HG03039 (cell line): ENCODE data around the gene TELO2.

ENCODE experiments used
- ATAC-seq: cut with Tn5 transposase; IDR thresholded peaks from one replicate; pipeline ENCODE4 v1.9.1; 2021; ENCODE audit warnings: mild to moderate bottlenecking, moderate library complexity; ENCODE audit not compliant: unreplicated experiment

TELO2 gene

DNA sequence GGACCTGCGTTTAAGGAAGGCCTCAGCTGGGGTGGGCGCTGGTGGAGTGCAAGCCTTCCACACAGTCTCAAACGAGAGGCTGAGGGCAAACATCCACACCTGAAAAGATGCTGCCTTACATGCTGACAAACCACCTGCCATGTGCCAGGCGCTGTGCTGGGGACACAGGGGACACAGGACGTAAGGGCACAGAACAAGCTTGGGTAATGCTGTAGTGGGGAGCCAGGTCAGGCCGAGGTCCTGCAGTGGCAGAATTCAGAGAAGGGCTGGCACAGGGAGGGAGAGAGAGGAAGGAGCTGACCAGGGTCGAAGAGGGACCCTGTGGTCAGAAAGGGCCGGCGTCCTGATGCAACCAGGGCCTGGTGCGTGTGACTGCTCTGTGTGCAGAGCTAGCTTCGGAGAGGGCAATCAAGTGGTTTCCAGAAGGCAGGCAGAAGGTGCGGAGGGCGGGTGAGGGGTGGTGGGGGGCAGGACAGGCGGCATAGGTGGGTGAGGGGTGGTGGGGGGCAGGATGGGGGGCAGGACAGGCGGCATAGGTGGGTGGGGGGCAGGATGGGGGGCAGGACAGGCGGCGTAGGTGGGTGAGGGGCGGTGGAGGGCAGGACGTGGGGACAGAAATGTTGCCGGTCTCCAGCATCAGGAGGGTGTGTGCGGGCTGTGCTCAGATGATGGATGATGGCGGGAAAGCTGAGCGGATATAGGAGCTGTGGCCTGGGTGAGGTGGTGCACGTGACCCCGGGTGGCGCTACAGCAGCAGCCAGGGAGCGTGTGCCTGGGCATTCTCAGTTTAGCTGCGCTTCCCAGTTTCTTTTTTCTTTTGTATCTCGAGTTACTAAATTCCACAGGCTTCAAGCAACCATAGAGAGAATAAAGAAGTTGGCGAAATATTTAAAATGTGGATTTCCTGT, 18.8 kb downstream of the TELO2 start:
- ATAC-seq: no peak

DNA sequence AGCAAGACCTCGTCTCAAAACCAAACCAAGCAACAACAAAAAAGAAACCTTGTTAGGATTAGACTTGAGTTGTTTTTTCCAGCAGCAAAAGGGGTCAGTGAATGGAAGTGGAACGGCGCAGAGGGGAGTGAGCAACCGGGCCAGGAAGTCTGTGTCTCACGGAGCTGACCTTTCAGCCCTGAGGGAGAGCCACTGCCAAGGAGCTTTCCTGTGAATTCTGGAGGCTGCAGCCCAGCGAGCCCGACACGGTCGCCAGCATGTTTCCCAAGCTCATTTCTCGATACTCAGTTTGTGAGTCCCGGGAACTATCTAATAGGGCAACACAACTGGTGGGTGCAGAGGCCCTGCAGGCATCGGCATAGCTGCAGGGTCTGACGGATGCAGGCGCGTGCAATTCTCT, 19.6 kb downstream of the TELO2 start:
- no peak for ATAC-seq

DNA sequence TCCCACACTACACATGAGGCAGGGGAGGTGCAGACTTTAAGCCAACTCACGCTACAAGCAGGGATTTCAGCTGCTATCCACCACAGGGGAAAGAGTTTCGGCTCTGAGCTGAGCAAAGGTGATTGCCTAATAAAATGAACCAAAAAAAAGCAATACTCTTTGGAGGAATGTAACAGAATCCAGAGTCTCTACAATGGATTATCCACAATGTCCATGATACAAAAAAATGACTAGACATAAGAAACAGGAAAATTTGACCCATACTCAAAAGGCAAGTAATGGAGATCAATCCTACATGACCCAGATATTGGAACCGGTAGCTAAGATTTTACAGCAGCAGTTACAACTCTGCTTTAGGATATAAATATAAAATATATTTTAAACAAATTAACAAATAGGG, 21.3 kb downstream of the TELO2 start:
- ATAC-seq: no peak

DNA sequence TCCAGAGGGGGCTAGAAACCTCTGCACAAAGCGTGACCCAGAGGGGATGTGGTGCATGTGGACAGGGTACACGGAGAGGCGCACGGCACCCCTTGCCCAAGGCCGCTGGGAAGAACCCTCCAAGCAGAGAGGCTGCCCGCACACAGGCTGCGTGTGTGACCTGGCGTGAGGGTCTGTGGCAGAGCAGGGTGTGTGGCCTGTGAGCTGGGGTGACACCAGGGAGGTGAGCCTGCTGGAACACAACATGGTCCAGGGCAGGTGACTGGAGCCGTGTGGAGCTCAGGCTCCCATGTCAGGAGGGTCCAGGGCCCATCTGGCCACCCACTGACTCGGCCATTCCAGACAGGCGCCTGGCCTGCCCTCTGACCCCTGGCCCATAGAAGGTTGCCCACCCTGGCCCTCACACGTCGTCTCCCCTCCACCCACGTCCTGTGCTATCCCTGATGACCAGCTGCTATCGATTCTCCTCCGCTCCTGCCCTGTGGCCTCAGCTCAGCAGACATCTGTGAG, 25.5 kb downstream of the TELO2 start:
- ATAC-seq: no peak

DNA sequence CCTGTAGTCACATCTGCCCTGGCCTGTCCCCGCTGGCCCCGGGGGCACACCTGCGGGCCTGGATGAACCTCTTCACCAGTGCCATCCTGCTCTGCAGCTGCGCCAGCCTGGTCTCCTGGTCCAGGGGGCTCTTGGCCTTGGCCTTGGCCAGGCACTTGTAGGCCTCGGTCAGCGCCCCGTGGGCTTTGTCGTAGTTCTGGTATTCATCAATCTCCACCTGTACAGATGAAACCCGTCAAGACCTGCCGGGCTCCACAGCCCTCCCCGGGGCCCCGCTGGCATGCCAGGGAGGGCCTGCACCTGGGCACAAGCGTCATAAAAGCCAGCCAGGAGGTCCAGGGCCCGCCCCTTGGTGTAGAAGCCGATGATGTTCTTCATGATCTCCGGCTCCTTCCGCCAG, 26.7 kb downstream of the TELO2 start:
- ATAC-seq: no peak

DNA sequence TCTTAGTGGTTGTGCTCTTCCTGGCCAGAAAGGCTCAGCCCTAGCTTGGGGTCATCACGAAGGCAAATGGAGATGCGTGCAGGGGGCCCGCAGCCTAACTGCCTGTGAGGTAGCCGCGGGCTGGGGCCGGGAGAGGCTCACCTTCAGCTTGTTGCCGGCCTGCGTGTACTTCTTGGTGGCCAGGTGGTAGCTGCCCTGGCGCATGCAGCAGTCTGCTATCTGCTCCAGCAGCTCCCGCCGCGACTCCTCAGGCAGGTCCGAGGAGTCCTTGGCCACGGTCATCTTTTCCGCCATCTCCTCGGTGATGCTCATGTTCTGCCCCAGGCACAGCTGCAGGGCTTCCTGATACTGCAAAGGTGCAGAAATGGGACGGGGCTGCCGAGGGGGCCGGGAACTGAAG, 27.3 kb downstream of the TELO2 start:
- no peak for ATAC-seq

DNA sequence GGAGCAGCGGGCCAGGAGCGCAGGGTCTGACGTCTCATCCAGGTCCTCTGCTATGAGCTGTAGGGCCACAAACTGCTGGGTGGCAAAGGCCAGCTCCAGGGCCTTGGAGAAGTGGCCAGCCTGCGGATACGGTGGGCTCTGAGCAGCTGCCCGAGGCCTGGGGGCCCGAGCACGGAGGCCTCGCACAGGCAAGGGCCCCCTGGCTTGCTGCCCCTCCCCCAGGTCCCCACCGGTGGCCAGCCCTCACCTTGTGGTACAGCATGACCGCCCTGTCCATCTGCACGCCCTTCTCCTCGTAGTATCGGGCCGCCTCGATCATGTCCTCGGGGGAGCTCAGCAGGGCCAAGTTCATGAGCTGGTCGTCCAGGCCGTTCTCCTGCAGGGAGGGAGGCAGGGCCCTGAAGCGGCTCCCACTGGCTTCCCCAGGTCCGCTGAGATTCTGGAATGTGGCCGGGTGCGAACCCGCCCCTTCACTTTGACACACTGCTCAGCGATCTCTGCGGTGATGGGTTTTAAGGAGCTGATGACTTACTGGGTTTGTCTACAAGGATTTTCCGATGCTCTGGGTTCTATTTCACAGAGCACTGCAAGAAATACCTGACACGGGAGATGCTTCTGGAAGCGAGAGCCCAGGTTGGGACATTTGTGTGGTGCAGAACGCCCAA, 30.6 kb downstream of the TELO2 start:
- ATAC-seq: no peak

DNA sequence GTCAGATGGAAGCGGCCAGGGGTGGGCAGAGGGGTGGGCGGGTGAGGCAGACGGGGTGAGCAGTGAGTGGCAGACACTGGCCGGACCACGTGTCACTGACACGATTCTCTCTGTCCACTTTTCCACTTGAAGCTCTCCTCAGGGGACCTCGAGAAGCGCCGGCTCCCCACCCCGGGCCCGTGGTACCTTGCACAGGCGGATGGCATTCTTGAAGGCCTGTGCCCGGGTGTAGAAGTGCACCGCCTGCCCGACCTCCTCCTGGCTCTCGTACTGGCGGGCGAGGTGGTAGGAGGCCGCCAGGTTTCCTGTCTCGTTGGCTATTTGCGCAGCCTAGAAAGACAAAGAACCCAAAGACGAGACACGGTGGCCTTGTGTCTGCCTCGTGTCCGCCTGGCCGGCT, 31.2 kb downstream of the TELO2 start:
- ATAC-seq: no peak

DNA sequence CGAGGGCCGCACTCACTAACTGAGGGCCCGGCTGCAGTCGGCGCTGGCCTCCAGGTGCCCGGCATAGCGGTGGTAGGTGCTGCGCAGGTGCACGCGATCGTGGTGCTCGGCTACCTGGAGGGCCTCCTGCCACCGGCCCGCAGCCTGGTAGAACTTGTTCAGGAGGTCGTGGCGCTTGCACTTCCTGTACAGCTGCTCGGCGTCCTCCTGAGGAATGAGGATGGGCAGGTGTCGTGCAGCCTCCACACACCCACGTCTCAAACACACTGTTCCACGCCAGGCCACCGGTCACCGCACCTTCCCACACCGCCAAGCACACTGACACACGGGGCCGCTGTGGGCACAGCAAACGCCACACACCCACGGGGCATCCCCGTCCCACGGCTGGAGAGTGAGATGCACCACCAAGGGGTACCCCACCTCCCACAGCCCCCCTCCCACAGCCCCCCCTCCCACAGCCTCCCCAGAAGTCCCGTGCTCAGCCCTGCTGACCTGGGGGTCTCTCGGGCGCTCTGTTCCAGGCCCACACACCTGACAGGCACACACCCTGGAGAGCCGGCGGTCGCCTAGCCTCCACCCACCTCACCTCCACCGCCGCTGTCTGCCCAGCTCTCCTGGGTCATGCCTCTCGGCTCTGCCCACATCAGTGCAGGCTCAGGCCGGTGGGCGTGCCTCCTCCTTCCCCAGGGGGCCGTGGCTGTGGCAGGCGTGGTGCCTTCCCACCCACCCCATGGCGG, 32.9 kb downstream of the TELO2 start:
- ATAC-seq: no peak

DNA sequence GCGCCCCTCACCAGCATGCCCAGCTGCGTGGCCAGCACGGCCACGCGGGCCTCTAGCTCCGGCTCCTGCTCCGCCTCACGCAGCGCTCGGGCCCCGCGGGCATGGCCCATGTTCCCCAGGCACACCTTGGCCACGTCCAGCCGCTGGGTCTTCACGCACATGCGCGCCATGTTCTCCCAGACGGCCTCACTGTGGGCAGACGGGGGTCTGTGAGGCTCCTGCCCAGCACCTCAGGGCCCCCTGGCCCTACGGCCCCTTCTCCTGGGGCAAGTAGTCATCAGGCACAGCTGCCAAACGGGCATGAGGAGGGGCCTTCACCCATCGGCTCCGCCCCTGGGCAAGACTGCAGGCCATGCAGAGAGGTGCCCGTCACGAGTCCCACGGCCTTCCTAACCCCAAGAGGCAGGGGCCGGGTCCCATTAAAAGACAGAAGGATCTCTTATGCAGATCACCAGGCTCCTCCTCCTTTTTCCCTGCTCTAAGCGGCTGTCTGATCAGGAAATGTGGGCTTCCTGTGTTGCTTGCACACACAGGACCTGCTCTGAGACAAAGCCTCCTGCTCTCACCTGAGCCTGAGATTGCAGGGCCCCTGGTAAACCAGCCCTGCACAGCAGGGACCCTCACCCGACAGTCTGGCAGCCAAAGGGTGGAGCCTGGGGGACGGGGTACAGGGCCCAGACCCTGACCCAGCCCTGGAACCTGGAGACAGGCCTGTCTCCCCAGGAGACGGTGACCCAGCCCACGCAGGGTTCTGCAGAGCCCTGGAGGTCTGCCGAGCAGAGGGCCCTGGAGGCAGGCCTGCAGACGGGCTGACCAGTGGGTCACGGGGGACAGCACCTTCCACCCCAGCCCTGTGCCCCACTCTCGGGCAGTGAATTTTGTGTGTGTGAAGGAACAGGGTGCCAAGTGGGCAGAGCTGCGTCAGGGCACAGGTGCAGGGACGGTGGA, 33.7 kb downstream of the TELO2 start:
- ATAC-seq: no peak

DNA sequence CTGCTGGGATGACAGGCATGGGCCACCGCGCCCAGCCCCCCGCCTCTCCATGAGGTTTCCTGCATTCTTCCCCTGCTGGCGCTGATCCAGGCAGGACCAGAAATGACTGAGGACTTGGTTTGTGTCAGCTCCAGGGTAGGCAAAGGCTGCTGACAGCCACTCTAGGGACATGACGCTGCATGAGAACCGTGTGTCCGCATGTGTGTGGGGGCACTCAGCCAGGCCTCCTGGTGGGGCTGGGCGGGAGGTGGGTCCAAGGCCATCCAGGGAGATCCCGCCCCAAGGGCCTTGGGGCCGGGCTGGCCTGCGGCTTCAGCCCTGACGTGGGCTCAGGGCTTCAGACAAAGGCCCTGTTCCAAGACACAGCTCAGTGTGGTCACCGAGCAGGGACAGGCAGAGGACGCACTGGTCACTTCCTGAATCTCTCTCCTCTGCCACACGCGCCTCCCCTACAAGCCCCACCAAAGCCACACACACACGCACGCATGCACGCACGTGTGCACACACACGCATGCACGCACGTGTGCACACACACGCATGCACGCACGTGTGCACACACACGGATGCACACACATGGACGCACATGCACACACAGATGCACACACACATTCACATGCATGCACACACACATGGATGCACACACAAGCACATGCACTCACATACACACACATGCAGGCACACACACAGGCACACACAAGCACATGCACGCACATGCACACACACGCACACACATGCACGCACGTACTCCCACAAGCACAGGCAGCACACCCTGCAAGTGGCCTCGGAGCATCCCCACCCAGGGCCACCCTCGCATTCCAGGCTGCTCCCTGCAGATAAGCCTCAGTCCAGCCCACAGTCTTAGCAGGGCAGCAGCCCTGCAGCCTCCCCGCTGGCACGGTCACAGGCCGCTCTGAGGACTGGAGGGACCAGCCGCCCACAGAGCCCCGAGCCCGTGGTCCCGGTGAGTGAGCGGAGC, 35.0 kb downstream of the TELO2 start:
- ATAC-seq: no peak

DNA sequence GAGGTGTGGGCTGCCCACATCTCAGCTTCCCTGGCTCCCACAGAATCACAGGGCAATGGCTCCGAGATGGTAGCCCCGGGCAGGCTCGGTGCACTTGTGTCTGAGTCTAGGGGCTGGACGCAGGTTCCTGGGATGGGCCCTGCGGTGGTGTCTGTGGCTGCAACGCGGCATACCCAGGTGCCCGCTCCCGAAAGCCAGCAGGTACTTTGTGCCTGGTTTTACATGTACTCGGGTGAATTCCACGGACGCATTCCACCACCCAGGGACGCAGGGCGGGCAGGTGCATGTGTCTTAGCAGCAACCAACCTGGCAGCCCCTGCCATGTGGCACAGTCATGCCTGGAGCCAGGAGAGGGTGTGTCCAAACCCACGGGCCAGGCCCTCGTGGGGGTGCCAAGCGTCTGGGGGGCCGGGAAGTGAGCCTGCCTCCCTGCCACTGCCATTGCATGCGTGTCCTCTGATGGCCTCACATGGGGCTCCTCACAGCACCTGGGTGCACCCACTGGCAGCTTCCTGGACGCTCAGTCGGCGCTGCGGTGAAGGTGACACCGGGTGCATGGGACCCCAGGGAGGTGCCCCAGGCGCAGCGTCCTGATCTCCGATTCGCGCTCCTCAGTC, 35.9 kb downstream of the TELO2 start:
- ATAC-seq: no peak

DNA sequence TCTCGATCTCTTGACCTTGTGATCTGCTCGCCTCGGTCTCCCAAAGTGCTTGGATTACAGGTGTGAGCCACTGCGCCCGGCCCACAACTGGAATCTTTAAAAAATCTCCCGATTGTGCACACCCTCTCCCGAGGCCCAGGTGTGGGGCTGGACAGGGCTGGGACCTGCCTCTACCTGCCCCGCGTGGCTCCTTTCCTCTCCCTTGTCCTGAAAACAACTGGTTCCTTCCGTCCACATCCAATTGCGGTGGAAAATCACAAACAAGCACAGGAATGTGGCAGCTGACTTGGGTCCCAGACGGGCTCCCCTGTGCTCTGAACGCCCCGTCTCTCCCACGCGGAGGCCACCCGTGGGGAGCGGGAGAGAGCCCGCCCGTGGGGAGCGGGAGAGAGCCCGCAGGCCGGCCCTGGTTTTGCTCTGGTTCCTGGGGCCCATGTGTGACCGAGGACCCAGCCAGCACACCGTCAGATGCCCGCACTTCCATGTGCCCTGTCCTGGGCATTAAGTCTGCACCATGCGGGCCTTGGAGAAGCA, 37.3 kb downstream of the TELO2 start:
- no peak for ATAC-seq

DNA sequence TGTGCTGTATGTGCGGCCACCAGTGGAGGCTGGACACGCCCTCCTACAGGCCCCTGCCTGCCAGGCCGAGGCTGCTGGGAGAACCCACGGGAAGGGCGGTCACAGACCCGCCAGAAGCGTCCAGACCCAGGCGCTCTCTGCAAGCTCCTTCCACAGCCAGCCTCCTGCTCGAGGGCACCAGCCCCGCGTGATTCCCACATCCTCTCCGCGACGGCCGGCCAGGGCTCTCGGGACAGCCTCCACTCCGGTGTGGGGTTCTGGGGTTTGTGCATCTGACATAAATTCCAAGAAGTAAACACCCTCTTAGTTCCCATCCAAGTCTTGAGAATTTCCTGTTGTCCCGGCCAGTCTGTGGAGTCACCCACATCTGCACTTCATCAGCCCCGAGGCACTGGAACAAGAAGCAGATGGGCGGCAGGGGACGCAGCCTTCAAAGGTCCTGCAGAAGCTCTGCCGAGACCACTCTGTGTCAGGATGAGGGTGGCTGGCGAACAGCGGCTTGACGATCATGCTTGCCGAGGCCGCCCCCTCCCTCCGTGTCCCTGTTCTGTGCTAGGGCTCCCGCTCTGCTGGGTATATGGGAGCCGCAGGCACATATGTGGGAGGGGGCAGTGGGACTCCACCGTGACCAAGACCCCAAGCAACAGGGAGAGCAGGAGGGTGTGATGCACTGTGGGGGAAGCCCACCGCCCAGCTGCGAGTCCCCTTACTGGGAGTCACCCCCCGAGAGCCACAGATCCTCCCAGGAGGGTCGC, 37.9 kb downstream of the TELO2 start:
- no peak for ATAC-seq

DNA sequence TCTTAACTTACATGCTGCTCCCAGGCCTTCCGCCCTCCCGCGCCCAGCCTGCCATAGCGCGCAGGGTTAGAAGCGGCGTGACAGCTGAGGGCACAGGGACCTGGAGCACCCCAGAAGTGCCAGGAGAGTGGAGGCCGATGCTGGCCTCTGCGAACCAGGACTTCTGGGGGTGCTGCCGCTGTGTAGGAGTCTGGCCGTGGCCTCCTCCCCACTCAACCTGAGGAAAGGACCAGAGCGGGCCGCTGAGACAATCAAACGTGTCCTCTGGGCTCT, 38.4 kb downstream of the TELO2 start:
- ATAC-seq: no peak

DNA sequence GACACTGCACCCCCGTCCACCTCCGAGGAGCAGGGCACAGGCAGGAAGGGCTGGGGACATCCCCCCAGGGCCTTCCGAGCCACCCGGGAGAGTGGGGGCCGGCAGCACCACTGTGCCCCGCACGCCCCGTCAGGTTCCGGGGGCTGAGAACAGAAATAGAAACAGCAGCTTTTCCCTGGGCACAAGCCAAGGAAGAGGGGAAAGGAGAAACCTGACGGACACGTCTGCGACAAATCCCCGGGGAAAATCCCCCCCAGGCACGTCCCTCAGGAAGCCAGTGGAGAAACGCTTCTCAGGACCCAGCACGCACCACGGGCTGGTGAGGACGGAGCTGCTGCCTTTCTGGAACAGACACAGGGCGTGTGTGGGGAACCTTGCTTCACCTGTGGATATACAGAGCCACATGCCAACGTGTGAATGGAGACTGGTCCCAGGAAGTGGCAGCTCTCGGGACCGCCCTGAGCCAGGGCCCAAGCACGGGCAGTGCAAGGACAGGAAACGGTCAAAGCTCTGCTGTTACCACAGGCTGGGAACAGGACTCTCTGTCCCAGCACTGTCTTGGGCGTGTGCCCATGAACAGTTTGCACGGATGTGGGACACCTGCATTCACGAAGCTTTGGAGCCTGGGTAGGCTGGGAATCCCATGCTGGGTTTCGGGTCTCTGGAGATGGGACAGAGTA, 39.1 kb downstream of the TELO2 start:
- no peak for ATAC-seq

DNA sequence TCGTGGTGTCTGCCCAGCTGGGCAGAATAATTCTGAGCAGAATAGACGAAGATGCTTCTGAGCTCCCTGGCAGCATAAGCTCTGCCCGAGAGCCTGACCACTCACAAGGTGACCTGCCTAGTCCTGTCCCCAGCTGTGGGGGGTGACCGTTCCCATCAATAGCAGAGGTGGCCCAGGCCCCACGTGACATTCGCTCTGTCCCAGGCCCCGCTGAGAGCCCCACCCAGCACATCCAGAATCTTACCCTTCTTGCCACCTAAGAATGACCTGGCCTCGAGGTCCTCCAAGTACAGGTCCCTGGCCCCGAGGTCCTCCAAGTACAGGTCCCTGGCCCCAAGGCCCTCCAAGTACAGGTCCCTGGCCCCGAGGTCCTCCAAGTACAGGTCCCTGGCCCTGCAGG, 39.6 kb downstream of the TELO2 start:
- ATAC-seq: no peak
